Left ventricle myocardium superior (tissue), 1 donor: ENCODE data around the gene LRIT2. TPM values are rescaled to one million over a fixed set of nuclear protein-coding genes. Genes with fewer than 3 reads are reported as not detected.
"Not testable (repeated sequence)": the region's sequence is repeated elsewhere in the genome, so short reads cannot be mapped to it uniquely, and the experiment has no call there.

ENCODE experiments used
- ATAC-seq: fragments of 200-7000 bp; cut with Tn5 transposase; one replicate; pipeline ENCODE4 v1.9.1; 2020; ENCODE audit warnings: mild to moderate bottlenecking, moderate library complexity
- DNase-seq: peaks from one replicate; pipeline ENCODE4 v3.0.0-alpha.2; 2020
- intact Hi-C: fragments of 100-400 bp; cut with micrococcal nuclease; formaldehyde crosslinking; loops from one replicate; pipeline ENCODE4 v1.11.0; 2022
- total RNA-seq: library from RNA; stranded (reverse); fragmentation: NEBNext Ultra II Directional; extraction: Animal tissue kit (Norgen Biotek cat#: 25700); gene quantifications from one replicate; pipeline ENCODE4 v1.2.1, GENCODE V29; 2021
- donor health status: DM: no; HTN: yes; CAD: no; lungs with severe emphysema.

LRIT2 gene
- total RNA-seq, 1 donor from 2014 or later: not detected

GRCh38 chr10:84171700-84172466, 53.5 kb downstream of the LRIT2 start:
- intact Hi-C loops, DNase-seq, ATAC-seq: not testable (repeated sequence)

- ATAC-seq, intact Hi-C loops, DNase-seq: not testable (repeated sequence)
Measured at GRCh38 chr10:84171237-84171636, 54.1 kb downstream of the LRIT2 start.

Other genes with a start within 250 kb of the LRIT2 start
- gene GHITM, start 86.0 kb downstream of the LRIT2 start, total RNA-seq: 425 TPM
- gene GPR15LG, start 51.7 kb downstream of the LRIT2 start, total RNA-seq: not detected
- gene CDHR1, start 31.0 kb downstream of the LRIT2 start, total RNA-seq: 0.32 TPM
- gene LRIT1, start 16.0 kb upstream of the LRIT2 start, total RNA-seq: not detected
- gene RGR, start 19.5 kb upstream of the LRIT2 start, total RNA-seq: 0.79 TPM
- gene CCSER2, start 103.0 kb upstream of the LRIT2 start, total RNA-seq: 163 TPM